Fibroblast of lung (primary cell): ENCODE results near the gene CCDC171.

Experiments used
- CTCF ChIP-seq, 2 donors: IDR thresholded peaks in 1 of 2; conservative IDR thresholded peaks in 1 of 2; 1 replicate in 1 of 2; 2 replicates in 1 of 2; pipeline ENCODE4 v1.5.1; 2011 to 2012; ENCODE audit warnings: low read length in 2 of 2, control low read depth in 1 of 2, inconsistent platforms in 1 of 2, low read depth in 1 of 2, mild to moderate bottlenecking in 1 of 2
- EZH2 ChIP-seq: IDR thresholded peaks from 2 replicates; pipeline ENCODE4 v1.5.1; 2012; ENCODE audit warnings: low read length, control low read depth, mild to moderate bottlenecking; ENCODE audit errors: missing control alignments

DNA sequence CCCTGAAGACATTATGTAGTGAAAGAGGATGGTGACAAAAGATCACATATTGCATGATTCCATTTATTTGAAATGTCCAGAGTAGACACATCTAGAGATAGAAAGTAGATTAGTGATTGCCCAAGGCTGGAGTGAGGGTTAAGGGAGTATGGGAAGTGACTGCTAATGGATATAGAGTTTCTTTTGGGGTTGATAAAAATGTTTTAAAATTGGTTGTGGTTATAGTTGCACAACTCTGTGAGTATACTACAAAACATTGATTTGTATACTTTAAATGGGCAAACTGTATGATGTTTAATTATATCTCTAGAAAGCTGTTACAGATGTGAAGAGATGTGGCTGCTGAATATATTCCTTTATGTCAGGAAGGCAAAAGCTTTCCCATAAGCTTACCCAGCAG, 202.8 kb downstream of the CCDC171 start:
- TF ChIP-seq CTCF (conservative IDR thresholded peaks at IDR 0.05 in 1 of 2, IDR thresholded peaks at IDR 0.05 in 1 of 2; ENCODE audit: low read depth in 1 of 2, low read length in 2 of 2) = no peak
- TF ChIP-seq EZH2 = no peak
